NCI-H187 treated with DMSO at 0.1 percent for 48 hours (cell line): ENCODE results near the gene LRRC75B.
"Not testable (repeated sequence)": the region's sequence is repeated elsewhere in the genome, so short reads cannot be mapped to it uniquely, and the experiment has no call there.

Experiments
- DNase-seq: peaks from one replicate; lab custom pipeline; 2025; lab: John Stamatoyannopoulos, UW

LRRC75B gene

GRCh38 chr22:24602105-24602749 is 9.4 kb upstream of the LRRC75B start:
- not testable (repeated sequence) for DNase-seq

- no peak for DNase-seq
Observed at GRCh38 chr22:24601217-24602104, 8.6 kb upstream of the LRRC75B start.

GRCh38 chr22:24599958-24600715 is 7.3 kb upstream of the LRRC75B start:
- DNase-seq, result not testable (repeated sequence)

DNA sequence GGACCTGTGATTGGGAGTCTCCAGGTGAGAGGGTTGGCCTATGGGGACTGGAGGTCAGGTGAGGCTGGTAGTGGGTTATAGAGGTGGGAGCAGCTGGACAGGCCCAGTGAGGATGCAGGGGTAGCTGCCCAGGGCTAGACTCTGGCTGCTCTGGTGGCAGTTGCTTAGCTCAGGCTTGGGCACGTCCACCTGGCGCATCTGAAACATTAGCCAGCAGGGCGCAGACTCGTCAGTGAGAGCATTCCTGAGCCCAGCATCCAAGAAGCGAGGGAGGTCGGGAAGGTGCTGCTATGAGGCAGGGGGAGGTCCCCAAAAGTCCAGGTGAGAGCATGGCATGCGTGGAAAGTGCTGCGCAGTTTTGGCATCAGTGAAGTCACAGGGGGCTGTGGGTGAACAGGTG is 6.6 kb upstream of the LRRC75B start:
- no peak for DNase-seq

- not testable (repeated sequence) for DNase-seq
Observed at GRCh38 chr22:24597076-24597475, 4.2 kb upstream of the LRRC75B start.

GRCh38 chr22:24595863-24596262 is 3.0 kb upstream of the LRRC75B start:
- no peak for DNase-seq

- DNase-seq, result no peak
Observed at GRCh38 chr22:24595228-24595627, 2.4 kb upstream of the LRRC75B start.

GRCh38 chr22:24594569-24595120 is 1.8 kb upstream of the LRRC75B start:
- DNase-seq, result no peak

DNA sequence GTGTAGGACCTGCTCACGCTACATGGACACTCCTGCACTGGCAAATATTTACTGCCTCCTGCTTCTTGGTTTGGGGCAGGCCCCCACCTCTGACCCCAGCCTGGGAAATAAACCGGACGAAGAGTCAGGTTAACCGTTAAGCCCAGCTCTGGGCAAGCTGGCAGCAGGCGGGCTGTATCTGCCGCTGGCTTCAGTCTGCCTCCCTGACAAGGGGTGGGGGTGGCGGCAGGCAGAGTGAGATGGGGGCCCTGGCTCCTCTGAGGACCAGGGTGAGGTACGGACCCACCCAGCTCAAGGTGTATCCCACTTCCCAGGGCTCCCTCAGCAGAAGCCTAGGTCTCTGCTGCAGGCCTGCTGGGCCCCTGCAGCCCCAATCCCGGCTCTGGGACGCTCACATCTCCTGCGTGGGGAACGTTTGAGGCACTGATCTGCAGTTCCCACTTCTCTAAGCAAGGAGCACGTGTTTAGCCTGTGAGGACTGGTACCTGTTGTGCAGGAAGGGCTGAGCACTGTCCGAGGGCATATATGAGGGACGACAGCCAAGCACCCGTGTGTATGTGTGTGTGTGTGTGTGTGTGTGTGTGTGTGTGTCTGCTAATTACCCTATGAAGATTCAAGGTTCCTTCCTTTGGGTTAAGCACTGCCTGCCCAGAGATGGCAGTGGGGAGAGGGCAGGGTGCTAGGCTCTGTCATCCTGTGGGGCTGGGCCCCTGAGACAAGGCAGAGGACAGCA is 1.1 kb upstream of the LRRC75B start:
- no peak for DNase-seq

- DNase-seq, result not testable (repeated sequence)
Observed at GRCh38 chr22:24593559-24593835, 624 bp upstream of the LRRC75B start.

DNA sequence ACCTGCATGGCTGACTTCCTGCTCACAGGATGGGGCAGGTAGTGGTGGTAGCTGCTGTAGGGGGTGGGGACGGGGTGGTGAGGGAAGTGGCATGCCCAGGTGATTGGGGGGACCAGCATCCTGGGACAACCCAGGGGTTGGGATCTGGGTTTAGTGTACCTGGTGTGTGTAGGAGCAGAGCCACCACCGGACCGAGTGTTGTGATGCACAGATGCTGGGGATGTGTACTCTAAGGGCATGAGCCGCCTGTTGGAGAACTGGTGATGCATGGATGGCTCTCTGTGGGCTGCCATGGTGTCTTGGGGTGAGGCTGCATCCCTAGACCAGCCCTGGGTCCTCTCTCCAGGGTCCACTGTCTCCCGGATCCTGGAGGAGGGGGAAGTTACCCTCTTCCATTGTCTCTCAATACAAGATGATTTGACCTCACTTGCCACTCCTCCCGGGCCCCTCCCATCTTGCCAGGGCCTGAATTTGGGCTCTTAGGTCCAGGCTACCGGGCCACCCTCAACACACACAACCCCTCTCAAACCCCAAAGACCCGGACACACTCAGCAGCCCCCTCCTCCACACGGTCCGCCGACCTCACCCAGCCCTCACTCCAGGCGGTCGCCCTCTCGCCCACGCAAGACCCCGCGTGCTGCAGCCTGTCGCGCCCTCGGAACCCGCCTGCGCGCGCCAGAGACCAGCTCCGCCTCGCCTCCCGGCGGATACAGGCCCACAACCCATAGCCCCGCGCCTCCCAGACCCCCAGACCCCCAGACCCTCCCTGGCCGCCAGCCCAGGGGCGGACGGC is 619 bp downstream of the LRRC75B start:
- DNase-seq, result no peak

GRCh38 chr22:24591286-24591830 is 1.5 kb downstream of the LRRC75B start:
- DNase-seq, result no peak

GRCh38 chr22:24590596-24591173 is 2.2 kb downstream of the LRRC75B start:
- no peak for DNase-seq

- no peak for DNase-seq
Observed at GRCh38 chr22:24589518-24590030, 3.3 kb downstream of the LRRC75B start.

GRCh38 chr22:24588757-24589481 is 4.0 kb downstream of the LRRC75B start:
- no peak for DNase-seq

GRCh38 chr22:24588381-24588756 is 4.5 kb downstream of the LRRC75B start:
- no peak for DNase-seq

DNA sequence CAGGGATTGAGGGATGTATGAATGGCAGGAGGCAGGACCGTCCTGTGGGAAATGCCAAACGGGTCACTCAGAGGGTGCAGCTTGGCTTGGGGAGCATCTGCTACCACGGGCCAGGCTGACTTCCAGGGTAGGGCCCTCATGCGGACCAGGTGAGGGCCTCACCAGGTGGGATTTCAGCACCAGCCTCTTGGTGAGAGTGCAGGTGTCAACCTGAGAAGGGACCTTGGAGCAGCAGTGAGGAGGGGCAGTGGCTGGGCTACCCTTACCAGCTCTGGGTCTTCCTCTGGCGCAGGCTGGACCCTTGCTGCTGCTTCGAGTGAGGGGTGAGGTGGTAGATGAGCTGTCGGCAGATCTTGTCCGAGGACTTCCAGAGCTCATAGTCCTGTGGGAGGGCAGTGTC is 4.9 kb downstream of the LRRC75B start:
- DNase-seq, result no peak

GRCh38 chr22:24587251-24587650 is 5.6 kb downstream of the LRRC75B start:
- no peak for DNase-seq

GRCh38 chr22:24585927-24586546 is 6.8 kb downstream of the LRRC75B start:
- DNase-seq, result no peak
